Measurements from ENCODE around the gene DCTPP1. TPM values are rescaled to one million over a fixed set of nuclear protein-coding genes. Genes with fewer than 3 reads are reported as not detected.

DCTPP1 gene
- total RNA-seq, 1 experiment from 2014 or later = 109 TPM

GRCh38 chr16:30407804-30408534 lies 21.9 kb downstream of the DCTPP1 start:
- 0 out of 2 replicates have a peak overlapping the region, but pooled peaks have one; percentile 37 for H3K27ac ChIP-seq
- ChIA-PET CTCF (interaction anchor here (0.5 to 1.9 kb wide), 4 partner anchors 22 to 201 kb away, joined by 3 to 9 read pairs (median 4); partner anchors contain the start of gene DCTPP1), POLR2A (ENCODE audit: unreplicated experiment) (interaction anchor here (0.5 to 1.2 kb wide), 12 partner anchors 8 to 332 kb away, joined by 3 to 16 read pairs (median 4); partner anchors contain the start of genes DCTPP1 and ZNF48)
- peak overlapping the region; percentile 86 for H3K4me3 ChIP-seq
- H4K20me1 ChIP-seq (ENCODE audit: insufficient read depth) = no peaks in the 10 kb centered on the region
- peaks cover 19% of the 10 kb centered on the region for H3K4me1 ChIP-seq (replicated peaks; ENCODE audit: insufficient read depth)
- H3K27me3 ChIP-seq (ENCODE audit: insufficient read depth, low read depth) = no peaks in the 10 kb centered on the region
- H3K9me3 ChIP-seq (ENCODE audit: insufficient read depth, low read depth) = no peaks in the 10 kb centered on the region
- peak in 1 of 2 experiments; percentile 51 for DNase-seq
- BruUV-seq (replicated peaks) = no TSS peak
- no peak for TF ChIP-seq CTCF (conservative IDR thresholded peaks at IDR 0.05)
- no peak for TF ChIP-seq EZH2 (IDR thresholded peaks at IDR 0.05; ENCODE audit: low read depth)
- intact Hi-C loops (cut with micrococcal nuclease; ENCODE audit: unreplicated experiment) = loop anchor here (1.0 to 5.0 kb wide), 5 partner anchors 31 to 356 kb away; partner anchors contain the start of genes CD2BP2 and TBX6
- H3K79me2 ChIP-seq (ENCODE audit: low read depth) = peaks cover 12% of the 10 kb centered on the region; the same call in 1 of the 2 replicates
- no peaks in the 10 kb centered on the region for H3K9me2 ChIP-seq (ENCODE audit: insufficient read depth)
- H3K4me2 ChIP-seq = peak overlapping the region; percentile 69
- H3K36me3 ChIP-seq (ENCODE audit: low read depth) = no peaks in the 10 kb centered on the region
- H3F3A ChIP-seq (ENCODE audit: insufficient read depth, low read depth) = peaks cover 12% of the 10 kb centered on the region; the same call in 1 of the 2 replicates
- peak overlapping the region; percentile 92 for H2AFZ ChIP-seq

- no peaks in the 10 kb centered on the region for H3K36me3 ChIP-seq (ENCODE audit: low read depth)
- peak; percentile 72 to 96 for DNase-seq
- intact Hi-C loops (cut with micrococcal nuclease; ENCODE audit: unreplicated experiment) = loop anchor here (1.0 to 5.0 kb wide), 2 partner anchors 30 to 355 kb away; a partner anchor contains a TSS
- peak within 1 kb of the TSS; percentile 37; the same call in 1 of the 2 replicates for H3K27ac ChIP-seq
- CTCF ChIA-PET = interaction anchor here (0.6 to 1.2 kb wide), 3 partner anchors 10 to 199 kb away, joined by 3 read pairs; no protein-coding TSS in a partner anchor
- H3K4me1 ChIP-seq (replicated peaks; ENCODE audit: insufficient read depth) = peaks cover 19% of the 10 kb centered on the region
- H3K4me3 ChIP-seq = peak within 1 kb of the TSS; percentile 86
- POLR2A ChIA-PET (ENCODE audit: unreplicated experiment) = interaction anchor here (0.6 to 1.2 kb wide), 13 partner anchors 9 to 940 kb away, joined by 3 to 16 read pairs (median 4); partner anchors contain the start of genes DCTPP1 and ZNF48
- peak within 1 kb of the TSS; percentile 69 for H3K4me2 ChIP-seq
- no peaks in the 10 kb centered on the region for H3K27me3 ChIP-seq (ENCODE audit: insufficient read depth, low read depth)
- TF ChIP-seq EZH2 (IDR thresholded peaks at IDR 0.05; ENCODE audit: low read depth) = no peak
- no peak for TF ChIP-seq CTCF (conservative IDR thresholded peaks at IDR 0.05)
- peaks cover 13% of the 10 kb centered on the region; the same call in 1 of the 2 replicates for H3F3A ChIP-seq (ENCODE audit: insufficient read depth, low read depth)
- no peaks in the 10 kb centered on the region for H4K20me1 ChIP-seq (ENCODE audit: insufficient read depth)
- H3K9me2 ChIP-seq (ENCODE audit: insufficient read depth) = no peaks in the 10 kb centered on the region
- H3K79me2 ChIP-seq (ENCODE audit: low read depth) = peaks cover 12% of the 10 kb centered on the region; the same call in 1 of the 2 replicates
- no peaks in the 10 kb centered on the region for H3K9me3 ChIP-seq (ENCODE audit: insufficient read depth, low read depth)
- peak within 1 kb of the TSS; percentile 92 for H2AFZ ChIP-seq
- BruUV-seq (replicated peaks) = TSS peak; percentile 90
Observed at GRCh38 chr16:30407102-30407803, 22.6 kb downstream of the DCTPP1 start, which contains the start of gene ZNF771. TSS of gene ZNF771 (plus strand) at chr16:30407606. CDS start at chr16:30408054, 448 bp downstream.

- ChIA-PET CTCF (interaction anchor here (0.5 to 1.2 kb wide), 2 partner anchors 9 to 11 kb away, joined by 3 to 18 read pairs; no protein-coding TSS in a partner anchor), POLR2A (ENCODE audit: unreplicated experiment) (interaction anchor here (0.6 to 1.2 kb wide), 7 partner anchors 9 to 939 kb away, joined by 3 to 13 read pairs (median 4); no protein-coding TSS in a partner anchor)
- Histone ChIP-seq H3K9me3 (ENCODE audit: insufficient read depth, low read depth) (no peaks in the 10 kb centered on the region), H2AFZ (peak overlapping the region; percentile 92), H3K36me3 (ENCODE audit: low read depth) (no peaks in the 10 kb centered on the region), H3K79me2 (ENCODE audit: low read depth) (peaks cover 12% of the 10 kb centered on the region; the same call in 1 of the 2 replicates), H3K27me3 (ENCODE audit: insufficient read depth, low read depth) (no peaks in the 10 kb centered on the region), H3K9me2 (ENCODE audit: insufficient read depth) (no peaks in the 10 kb centered on the region), H3F3A (ENCODE audit: insufficient read depth, low read depth) (peaks cover 18% of the 10 kb centered on the region; the same call in 1 of the 2 replicates), H3K4me2 (peak overlapping the region; percentile 69), H4K20me1 (ENCODE audit: insufficient read depth) (no peaks in the 10 kb centered on the region), H3K4me1 (replicated peaks; ENCODE audit: insufficient read depth) (peaks cover 19% of the 10 kb centered on the region), H3K4me3 (peak overlapping the region; percentile 86; the same call in 1 of the 2 replicates), H3K27ac (no peak overlapping the region)
- intact Hi-C loops (cut with micrococcal nuclease; ENCODE audit: unreplicated experiment) = loop anchor here (1.0 to 5.0 kb wide), 2 partner anchors 29 to 354 kb away; a partner anchor contains a TSS
- TF ChIP-seq CTCF (conservative IDR thresholded peaks at IDR 0.05) (no peak), EZH2 (IDR thresholded peaks at IDR 0.05; ENCODE audit: low read depth) (no peak)
- DNase-seq = no peak
- no TSS peak for BruUV-seq (replicated peaks)
Observed at GRCh38 chr16:30406795-30407101, 23.1 kb downstream of the DCTPP1 start.

All from PC-9 (cell line).